C4-2B (cell line): ENCODE measurements around the gene EFCAB5.

Source experiments
- CTCF ChIP-seq: fragments of 450-650 bp; conservative IDR thresholded peaks from 2 replicates; pipeline ENCODE4 v1.5.1; 2017; ENCODE audit warnings: mild to moderate bottlenecking
- ZFX ChIP-seq: fragments of 450-650 bp; IDR thresholded peaks from 2 replicates; pipeline ENCODE4 v1.6.1; 2017

GRCh38 chr17:30002088-30002487 lies 60.7 kb downstream of the EFCAB5 start:
- TF ChIP-seq CTCF, result no peak
- TF ChIP-seq ZFX, result no peak
